Neural progenitor cell (in vitro differentiated cells): ENCODE results near the gene BTBD7.

Experiments used
- CTCF ChIP-seq: fragments of 200-600 bp; sonication (generic); IDR thresholded peaks from 2 replicates; pipeline ENCODE4 v1.5.1; 2017; ENCODE audit warnings: antibody characterized with exemption, mild to moderate bottlenecking
- EZH2 ChIP-seq: fragments of 200-600 bp; sonication (generic); IDR thresholded peaks from 2 replicates; pipeline ENCODE4 v1.6.1; 2017; ENCODE audit warnings: antibody characterized with exemption, mild to moderate bottlenecking, moderate library complexity
- EZH2phosphoT487 ChIP-seq: fragments of 200-600 bp; sonication (generic); IDR thresholded peaks from 2 replicates; pipeline ENCODE4 v1.6.1; 2017; ENCODE audit warnings: antibody characterized with exemption

GRCh38 chr14:93239869-93240677 lies 92.8 kb downstream of the BTBD7 start:
- TF ChIP-seq CTCF (no peak), EZH2phosphoT487 (no peak), EZH2 (no peak)
